Stimulated activated CD4-positive, alpha-beta T cell treated with anti-CD3 and anti-CD28 coated beads, Interleukin-1b, Interleukin-23, amount 100 ng/mL, for 48 hours (primary cell): ENCODE measurements around the gene PRPF4.

ENCODE experiments used
- DNase-seq: peaks from one replicate; pipeline ENCODE4 v3.0.0-alpha.2; 2020

Gene PRPF4

DNA sequence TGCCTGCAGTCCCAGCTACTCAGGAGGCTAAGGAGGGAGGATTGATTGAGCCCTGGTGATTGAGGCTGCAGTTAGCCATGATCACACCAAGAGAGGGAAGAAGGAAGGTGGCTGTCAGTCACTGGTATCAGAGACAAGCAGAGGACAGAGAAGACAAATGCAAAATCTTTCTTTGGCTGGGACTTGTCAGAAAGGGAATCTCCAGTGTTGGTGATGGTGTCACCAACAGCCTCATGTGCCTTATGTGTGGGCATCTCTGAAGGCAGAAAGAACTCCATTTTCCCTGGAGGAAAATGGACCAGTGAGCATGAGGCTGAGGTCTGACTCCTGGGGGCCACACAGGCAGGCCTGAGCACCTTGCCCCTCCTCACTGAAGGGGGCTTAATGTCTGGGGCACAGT is 39.8 kb downstream of the PRPF4 start:
- DNase-seq: no peak

DNA sequence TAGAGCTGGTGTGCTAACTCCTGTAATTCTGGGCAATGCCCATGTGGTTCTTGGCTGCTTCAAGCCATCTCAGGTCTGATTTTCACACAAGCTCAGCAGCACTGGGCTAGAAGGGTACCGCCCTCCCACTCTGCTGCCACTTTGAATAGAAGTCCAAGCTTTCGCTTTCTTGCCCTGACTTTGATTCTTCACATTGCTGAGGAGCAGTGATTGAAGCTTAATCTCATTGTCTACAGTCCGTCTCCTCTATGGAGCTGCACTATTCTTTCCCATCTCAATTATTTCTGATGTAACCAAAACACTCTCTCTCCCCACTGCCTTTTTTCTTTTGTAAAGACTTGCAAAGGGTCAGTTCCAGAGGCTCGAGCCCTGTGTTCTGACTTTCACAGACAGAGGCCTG is 40.6 kb downstream of the PRPF4 start:
- DNase-seq: no peak

DNA sequence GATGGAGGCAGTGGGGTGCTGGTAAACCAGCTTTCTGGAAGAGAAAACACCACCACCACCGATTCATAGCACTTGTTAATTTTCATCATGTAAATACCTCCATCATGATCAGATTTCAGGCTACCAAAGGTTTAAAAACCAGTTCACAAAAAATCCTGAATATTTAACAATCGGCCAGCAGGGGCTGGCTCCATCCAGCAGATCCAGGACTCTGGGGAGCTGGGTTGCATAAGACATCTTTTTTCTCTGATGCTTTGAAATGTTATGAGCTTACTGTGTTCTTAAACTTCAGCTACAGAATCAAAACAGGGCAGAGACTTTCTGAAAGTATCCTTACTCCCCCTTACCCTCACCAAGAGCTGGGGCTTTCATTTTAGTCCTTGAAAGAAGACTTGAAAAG is 42.3 kb downstream of the PRPF4 start:
- DNase-seq: no peak

DNA sequence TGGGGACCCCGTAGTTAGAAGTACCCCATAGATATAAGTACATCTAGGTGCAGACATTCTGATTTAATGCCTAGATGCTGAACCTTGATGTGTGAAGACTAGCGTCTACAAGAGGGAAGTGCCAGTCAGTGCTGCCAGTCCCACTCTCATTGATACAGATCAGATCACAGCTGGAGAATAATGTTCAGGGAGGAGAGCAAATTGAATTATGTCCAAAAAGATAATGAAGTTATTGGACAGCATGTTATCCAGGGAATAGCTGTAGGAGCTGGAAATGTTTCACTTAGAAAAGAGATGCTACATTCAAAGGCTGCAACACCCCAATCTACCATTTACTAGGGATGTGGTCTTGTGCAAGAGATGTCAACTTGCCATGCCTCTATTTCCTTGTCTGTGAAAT is 43.6 kb downstream of the PRPF4 start:
- no peak for DNase-seq

DNA sequence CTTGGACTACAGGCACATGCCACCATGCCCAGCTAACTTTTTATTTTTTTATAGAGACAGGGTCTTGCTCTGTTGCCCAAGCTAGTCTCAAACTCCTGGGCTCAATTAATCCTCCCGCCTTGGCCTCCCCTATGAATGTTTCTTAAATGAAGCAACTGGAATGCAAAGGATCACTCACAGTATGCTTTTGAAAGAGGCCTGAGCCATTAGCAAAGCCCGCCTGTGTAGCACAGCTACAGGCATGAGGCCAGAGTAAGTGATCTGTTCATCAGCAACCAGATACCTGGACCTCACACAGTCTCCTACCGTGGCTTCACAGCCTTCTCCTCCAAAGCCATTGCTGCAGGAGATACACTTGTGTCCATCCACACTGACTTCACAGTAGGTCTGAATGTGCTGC is 44.6 kb downstream of the PRPF4 start:
- no peak for DNase-seq

DNA sequence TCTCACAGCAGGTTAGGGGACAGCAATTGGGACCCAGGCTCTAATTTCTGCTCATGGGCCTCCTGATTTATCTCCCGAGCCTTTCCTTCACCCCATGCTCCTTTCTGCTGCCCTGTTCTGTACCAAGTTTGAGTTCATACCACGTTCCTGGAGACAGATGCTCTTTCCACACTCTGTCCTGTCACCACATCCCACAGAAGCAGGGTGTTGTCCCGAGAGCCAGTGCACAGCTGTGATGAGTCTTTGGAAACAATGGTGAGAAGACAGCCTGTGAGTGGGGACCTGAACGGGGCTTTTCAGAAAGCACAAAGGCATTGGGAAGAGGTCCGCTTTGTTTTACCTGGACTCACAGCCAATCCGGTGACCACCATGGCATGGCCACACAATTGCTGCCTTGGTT is 47.2 kb downstream of the PRPF4 start:
- DNase-seq: no peak

DNA sequence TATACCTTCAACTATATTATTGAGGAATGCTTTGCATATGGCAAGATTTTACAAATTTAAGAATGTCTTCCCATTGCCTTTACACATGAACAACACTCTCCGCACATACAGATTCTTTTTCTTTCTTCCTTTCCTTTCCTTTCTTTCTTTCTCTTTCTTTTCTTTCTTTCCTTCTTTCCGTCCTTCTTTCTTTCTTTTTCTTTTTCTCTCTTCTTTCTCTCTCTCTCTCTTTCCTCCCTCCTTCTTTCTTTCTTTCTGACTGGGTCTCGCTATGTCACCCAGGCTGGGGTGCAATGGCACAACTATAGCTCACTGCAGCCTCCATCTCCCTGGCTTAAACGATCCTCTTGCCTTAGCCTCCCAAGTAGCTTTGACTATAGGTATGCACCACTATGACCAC is 50.8 kb downstream of the PRPF4 start:
- no peak for DNase-seq

DNA sequence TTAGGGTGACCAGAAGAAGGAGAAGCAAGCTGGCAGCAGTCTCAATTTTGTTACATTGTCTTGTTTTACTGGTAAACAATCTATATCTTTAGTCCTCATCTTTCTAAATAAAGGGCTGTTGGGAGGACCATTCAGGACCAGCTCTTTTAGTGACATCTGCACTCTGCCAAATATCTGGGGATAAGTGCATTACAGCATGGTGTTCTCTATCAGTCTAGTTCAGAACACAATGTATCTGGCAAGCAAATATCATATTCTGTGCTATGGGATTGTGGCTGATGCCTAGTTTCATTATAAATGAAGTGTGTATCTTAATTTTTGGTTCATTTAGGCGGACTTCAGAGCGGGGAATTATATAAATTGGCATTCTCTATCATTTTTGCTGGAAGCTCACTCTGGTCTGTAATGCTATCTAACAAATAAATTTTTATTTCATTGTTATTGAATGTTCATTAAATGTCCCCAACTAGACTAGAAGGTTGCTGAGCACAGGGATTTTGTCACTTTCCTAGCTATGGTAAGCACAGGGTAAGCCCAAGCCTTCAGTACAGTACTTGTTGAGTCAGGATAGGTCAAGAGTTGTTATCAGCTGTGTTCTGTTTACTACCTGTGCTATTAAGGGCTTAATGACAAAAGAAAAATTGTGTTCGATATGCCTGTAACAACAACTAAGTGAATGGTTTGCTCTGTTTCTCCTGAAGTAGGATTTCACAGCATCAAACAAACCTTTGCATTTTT is 52.8 kb downstream of the PRPF4 start:
- DNase-seq: no peak

DNA sequence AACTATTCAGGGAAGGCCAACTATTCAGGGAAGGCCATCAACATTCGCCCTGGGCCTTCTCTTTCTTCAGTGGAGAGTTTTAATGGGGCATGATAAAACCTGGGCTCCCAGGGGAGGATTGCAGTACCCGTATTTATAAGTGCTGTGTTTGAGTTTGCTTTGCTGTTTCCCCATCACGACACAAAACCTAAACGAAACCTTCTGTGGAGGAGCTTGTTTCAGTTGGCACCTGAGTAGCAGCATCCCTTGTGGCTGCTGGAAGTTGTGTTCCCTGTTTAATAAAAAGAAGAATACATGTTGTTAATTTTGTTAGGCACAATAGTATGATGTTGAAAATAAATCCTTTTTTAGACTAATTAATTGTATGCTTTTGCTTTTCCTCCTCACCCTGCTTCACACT is 56.3 kb downstream of the PRPF4 start:
- no peak for DNase-seq

DNA sequence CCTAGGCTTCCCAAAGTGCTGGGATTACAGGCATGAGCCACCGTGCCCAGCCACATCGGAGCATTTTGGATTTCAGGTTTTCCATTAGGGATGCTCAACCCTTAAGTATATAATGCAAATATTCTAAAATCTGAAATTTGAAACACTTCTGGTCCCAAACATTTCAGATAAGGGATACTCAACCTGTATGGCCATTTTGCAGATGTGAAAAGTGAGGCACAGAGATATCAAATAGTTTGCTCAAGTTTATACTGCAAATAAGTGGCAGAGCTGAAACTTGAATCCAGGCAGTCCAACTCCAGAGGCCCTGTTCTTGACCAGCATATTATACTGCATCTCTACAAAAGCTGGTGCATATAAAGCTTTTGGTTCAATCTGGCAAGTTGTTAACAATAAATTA is 62.3 kb downstream of the PRPF4 start:
- DNase-seq: no peak

DNA sequence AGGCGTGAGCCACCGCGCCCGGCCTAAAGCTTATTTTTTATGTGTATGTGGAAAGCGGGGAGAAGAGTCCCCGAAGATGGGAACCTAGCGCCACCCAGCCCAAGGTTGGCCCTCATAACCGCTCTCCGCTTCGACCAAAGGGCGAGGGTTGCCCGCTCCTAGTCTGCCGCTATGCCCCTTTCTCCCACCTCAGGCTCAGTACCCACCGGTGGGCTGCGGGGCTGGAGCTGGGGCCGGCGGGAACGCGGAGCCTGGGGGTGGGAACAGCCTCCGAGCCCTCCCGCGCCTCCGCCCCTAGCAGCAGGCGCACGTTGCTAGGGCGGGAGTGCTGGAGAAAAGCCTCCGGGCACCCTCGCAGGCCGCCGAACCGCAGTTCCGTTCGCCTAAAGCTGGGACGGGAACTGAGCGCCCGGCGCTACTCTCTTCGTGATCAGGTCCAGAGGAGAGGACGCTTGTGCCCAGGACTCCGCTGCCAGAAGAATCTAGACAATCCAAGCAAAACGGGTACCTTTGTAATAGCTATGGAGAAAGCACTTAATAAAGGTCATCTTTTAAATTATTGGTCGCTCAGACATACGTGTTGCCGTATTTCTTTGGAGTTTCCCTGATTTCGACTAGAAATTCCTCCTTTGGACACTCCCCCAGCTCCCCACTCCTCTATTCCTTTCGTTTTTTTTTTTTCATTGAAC is 64.7 kb downstream of the PRPF4 start, which contains the start of gene WDR31:
WDR31 (minus strand) TSS at position 265 of the 689 bp plus-strand sequence. CDS start 8,253 bp downstream, outside the sequence.
- peak; percentile 84 for DNase-seq

DNA sequence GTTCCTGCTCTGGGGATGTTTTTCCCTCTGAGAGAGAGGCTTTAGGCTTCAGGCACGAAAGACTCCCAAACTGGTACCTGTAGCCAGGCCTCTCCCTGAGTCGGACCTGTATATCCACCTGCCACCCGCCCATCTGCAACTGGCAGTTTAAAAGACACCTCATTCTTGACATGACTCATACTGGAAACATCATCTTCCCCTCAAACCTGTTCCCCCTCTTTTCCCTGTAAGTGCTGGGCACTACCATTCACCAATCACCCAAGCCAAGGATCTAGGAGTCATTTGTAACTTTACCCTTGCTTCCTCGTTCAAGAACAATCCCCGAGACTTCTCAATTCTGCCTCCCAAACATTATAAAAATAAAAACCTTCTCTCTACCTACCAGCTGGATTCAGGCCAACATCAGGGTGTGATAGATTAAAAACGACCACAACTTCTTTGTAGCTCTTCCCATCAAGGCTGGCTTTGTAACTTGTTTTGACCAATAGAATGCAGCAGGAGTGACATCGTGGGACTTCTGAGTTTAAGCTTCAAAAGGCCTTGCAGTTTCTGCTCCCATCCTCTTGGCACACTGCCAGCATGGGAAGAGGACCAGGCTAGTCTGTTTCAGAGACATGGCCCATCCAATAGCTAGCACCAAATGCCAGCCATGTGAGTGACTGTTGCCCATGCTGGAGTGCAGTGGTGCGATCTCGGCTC is 66.4 kb downstream of the PRPF4 start:
- no peak for DNase-seq
